Gastroesophageal sphincter (tissue), 4 donors: ENCODE results near the gene FAM236B. TPM values are rescaled to one million over a fixed set of nuclear protein-coding genes. Genes with fewer than 3 reads are reported as not detected.
A peak's percentile ranks its signal among the peaks of the same experiment; 100 is the strongest.
"Not testable (repeated sequence)": the region's sequence is repeated elsewhere in the genome, so short reads cannot be mapped to it uniquely, and the experiment has no call there.

Source experiments
- ATAC-seq: fragments of 150-250 bp; one replicate; pipeline ENCODE4 v1.9.1; 2016; ENCODE audit warnings: mild to moderate bottlenecking, moderate library complexity
- H3K27ac ChIP-seq, 4 donors: fragments of 200-600 bp; sonication (generic) in 3 of 4; 1 replicate in 3 of 4; 2 replicates in 1 of 4; pipeline ENCODE4 v1.5.1; 2016 to 2019
- H3K27me3 ChIP-seq: fragments of 200-600 bp; sonication (generic); one replicate; pipeline ENCODE4 v1.5.1; 2019
- H3K36me3 ChIP-seq, 2 donors: fragments of 200-600 bp; sonication (generic); one replicate each; pipeline ENCODE4 v1.5.1; 2019; ENCODE audit warnings: control low read depth in 1 of 2
- H3K4me1 ChIP-seq, 3 donors: fragments of 200-600 bp; sonication (generic); 1 replicate in 2 of 3; 2 replicates in 1 of 3; pipeline ENCODE4 v1.5.1; 2016 to 2019; ENCODE audit warnings: control low read depth in 2 of 3
- H3K4me3 ChIP-seq, 2 donors: fragments of 200-600 bp; sonication (generic); one replicate each; pipeline ENCODE4 v1.5.1; 2019; ENCODE audit warnings: mild to moderate bottlenecking in 1 of 2, moderate library complexity in 1 of 2
- H3K9me3 ChIP-seq, 3 donors: fragments of 200-600 bp; sonication (generic); one replicate each; pipeline ENCODE4 v1.5.1; 2017 to 2019; ENCODE audit warnings: control low read depth in 2 of 3
- WGBS, 2 donors: methylation state at CpG; one replicate each; pipeline ENCODE4 v1.1.5; 2018; ENCODE audit warnings: low coverage in 1 of 2; 5-methylcytosine and 5-hydroxymethylcytosine counted together
- total RNA-seq, 4 donors: library from RNA; depleted of rRNA; stranded (reverse); fragments of >200 nt; gene quantifications; one replicate each; pipeline ENCODE4 v1.1.0, GENCODE V29; 2016

FAM236B gene
- total RNA-seq: not detected

DNA sequence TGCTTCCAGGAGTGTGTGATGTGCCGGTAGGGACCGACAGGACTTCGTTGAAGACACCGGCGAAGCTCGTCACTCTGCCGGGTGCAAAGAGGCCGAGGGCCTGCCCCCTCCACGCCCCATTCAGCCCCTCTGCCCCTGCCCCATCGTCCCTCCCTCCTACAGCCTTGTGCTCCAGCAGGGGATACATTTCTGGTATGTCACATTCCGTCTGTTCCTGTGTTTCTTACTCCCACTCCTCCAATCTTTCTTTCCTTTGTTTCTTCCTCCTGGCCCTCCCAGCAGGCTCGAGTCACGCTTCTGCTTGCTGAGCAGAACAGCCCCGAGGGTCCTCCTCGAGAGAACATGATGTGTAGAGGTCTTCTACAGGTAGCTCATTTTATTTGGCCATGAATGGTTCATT, at the start of gene FAM236B:
Gene FAM236B (minus strand): TSS at position 101 of the 400 bp plus-strand sequence. CDS start 100 bp downstream, at position 1.
- not testable (repeated sequence) for H3K9me3 ChIP-seq, ATAC-seq

DNA sequence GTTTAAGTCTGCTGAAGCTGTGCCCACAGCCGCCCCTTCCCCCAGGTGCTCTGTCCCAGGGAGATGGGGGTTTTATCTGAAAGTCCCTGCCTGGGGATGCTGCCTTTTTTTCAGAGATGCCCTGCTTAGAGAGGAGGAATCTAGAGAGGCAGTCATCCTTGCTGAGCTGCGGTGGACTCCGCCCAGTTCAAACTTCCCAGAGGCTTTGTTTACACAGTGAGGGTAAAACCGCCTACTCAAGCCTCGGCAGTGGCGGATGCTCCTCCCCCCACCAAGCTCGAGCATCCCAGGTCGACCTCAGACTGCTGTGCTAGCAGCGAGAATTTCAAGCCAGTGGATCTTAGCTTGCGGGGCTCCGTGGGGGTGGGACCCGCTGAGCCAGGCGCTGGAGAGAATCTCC, 48.2 kb upstream of the FAM236B start:
- ATAC-seq: not testable (repeated sequence)

More for the DNA sequence above, at the start of gene FAM236B:
- not testable (repeated sequence) for H3K4me3 ChIP-seq, H3K27me3 ChIP-seq, H3K36me3 ChIP-seq, H3K27ac ChIP-seq, H3K4me1 ChIP-seq
- WGBS, 2 donors: no CpG with 5 or more reads among the region's 15 CpGs

DNA sequence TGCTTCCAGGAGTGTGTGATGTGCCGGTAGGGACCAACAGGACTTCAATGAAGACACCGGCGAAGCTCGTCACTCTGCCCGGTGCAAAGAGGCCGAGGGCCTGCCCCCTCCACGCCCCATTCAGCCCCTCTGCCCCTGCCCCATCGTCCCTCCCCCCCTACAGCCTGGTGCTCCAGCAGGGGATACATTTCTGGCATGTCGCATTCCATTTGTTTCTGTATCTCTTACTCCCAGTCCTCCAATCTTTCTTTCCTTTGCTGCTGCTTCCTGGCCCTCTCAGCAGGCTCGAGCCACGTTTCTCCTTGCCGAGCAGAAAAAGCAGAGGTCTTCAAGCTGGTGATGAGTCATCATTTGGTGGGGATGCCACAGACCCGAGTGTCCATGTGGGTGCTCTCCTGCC, 25.6 kb upstream of the FAM236B start, which contains the start of gene FAM236D:
Gene FAM236D (minus strand): TSS at position 101 of the 400 bp plus-strand sequence. CDS start 100 bp downstream, at position 1.
- H3K9me3 ChIP-seq, H3K36me3 ChIP-seq, ATAC-seq, H3K4me1 ChIP-seq, H3K4me3 ChIP-seq, H3K27ac ChIP-seq, H3K27me3 ChIP-seq: not testable (repeated sequence)
- no CpG with 5 or more reads among the region's 13 CpGs for WGBS, 2 donors

More for the DNA sequence above, 48.2 kb upstream of the FAM236B start:
- H3K4me1 ChIP-seq, H3K4me3 ChIP-seq, H3K9me3 ChIP-seq, H3K36me3 ChIP-seq, H3K27me3 ChIP-seq, H3K27ac ChIP-seq: not testable (repeated sequence)
- no CpG with 5 or more reads among the region's 13 CpGs for WGBS, 2 donors

DNA sequence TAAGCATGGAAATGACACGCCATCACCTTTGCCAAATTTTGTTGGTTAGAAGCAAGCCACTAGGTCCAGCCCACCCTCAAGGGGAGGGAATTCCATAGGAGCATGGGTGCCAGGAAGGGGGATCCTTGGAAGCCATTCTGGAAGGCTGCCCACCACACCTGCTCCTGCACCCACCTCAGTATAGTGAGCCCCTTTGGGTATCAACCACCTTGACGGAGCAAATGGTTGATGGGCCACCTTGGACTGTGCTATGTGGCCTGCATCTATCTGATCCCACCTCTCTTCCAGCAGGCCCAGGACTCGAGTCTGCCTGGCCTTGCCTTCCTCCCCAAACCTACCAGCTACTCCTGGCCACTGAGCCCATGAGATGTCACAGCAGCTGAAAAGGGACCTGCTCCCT, 7.9 kb upstream of the FAM236B start:
- not testable (repeated sequence) for ATAC-seq
- WGBS, 2 donors: no CpG with 5 or more reads among the region's 3 CpGs

DNA sequence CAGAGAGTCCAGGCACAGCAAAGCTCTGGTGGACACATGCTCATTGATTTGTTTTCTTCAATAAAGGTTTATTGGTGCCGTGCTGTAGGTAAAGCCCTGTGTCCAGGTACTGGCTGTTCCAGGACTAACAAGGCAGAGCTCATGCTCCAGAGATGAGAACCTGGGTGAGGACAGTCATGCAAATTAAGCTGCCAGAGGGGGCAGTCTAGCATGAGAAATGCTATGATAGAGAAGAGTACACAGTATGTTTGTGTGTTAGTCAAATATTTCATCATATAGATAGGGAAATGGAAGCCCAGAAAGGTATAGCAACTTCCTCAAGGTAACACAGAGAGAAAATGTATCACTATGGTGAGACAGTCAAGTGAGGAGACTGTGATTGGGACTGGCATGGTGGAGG, 5.7 kb upstream of the FAM236B start:
- H3K9me3 ChIP-seq, H3K36me3 ChIP-seq, H3K4me1 ChIP-seq, H3K27ac ChIP-seq, H3K27me3 ChIP-seq, ATAC-seq, H3K4me3 ChIP-seq: not testable (repeated sequence)
- no CpG with 5 or more reads among the region's 1 CpG for WGBS, 2 donors

More for the DNA sequence above, 7.9 kb upstream of the FAM236B start:
- not testable (repeated sequence) for H3K36me3 ChIP-seq, H3K27ac ChIP-seq, H3K4me1 ChIP-seq, H3K9me3 ChIP-seq, H3K27me3 ChIP-seq, H3K4me3 ChIP-seq

DNA sequence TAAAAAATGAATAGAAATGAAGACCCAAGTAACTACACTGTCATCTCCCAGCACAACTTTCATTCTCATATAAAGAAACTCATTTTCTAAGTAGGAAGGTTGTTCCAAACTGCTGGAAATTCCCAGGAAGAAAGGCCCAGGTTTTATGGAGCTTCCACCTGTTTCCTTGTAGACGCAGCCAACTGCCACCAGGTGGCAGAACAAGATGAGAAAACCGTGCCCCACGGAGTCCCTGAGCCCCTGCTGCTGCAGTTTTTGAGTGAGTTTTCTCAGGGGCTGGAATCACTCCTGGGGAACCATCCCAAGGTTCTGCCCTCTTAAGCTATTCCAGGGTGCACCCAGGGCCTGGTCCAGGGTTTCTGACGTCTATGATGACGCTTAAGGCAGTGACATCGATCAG, 1.5 kb upstream of the FAM236B start:
- H3K4me1 ChIP-seq, H3K36me3 ChIP-seq, H3K27me3 ChIP-seq, H3K4me3 ChIP-seq, ATAC-seq, H3K27ac ChIP-seq, H3K9me3 ChIP-seq: not testable (repeated sequence)
- no CpG with 5 or more reads among the region's 6 CpGs for WGBS, 2 donors

DNA sequence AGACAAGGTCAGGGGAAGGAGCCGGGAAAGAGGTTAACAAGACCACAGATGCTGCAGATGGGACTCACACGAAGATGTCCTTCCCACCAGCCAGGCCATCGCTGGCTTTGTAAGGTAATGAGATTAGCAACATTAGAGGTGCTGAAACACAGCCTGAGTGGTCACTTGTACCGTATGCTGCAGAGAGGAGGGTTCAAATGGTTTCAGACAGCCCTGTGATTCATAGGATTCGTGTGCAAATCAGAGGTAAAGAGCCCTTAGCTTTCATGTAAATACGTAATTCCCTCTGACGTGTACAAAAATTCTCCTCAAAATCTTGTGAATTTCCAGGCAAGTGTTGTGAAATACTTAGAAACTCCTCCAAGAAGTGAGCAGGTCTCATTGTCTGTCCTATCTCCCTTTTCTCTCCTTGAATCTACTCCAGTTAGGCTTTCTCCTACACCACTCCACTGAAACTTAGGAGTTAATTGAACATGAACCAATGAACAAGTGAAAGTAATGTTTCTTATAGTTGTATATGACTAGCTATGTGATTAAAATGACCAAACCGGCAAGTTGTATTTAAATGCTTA, 991 bp upstream of the FAM236B start:
- H3K27me3 ChIP-seq, H3K36me3 ChIP-seq, H3K9me3 ChIP-seq, ATAC-seq, H3K27ac ChIP-seq, H3K4me1 ChIP-seq, H3K4me3 ChIP-seq: not testable (repeated sequence)
- WGBS, 2 donors: no CpG with 5 or more reads among the region's 8 CpGs

DNA sequence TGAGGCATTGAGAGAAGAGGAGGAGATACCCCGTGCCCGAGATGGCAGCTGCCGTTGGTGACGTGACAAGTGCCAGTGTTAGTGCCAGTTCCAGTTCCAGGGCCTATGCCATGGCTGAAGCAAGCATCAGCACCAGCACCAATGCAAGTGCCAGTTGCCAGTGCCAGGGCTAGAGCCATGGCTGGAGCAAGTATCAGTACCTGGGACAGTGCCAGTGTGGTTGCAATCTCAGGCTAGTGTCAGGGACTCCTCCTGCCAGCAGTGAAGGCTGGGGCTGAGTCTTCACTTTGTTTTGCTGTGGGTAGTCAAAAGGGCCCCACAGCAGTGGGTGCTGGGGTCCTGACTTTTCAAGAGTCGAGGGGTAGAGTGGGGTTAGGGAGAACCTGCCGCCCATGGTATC, 4.3 kb downstream of the FAM236B start:
- H3K27ac ChIP-seq, H3K4me1 ChIP-seq, H3K9me3 ChIP-seq, H3K4me3 ChIP-seq, H3K36me3 ChIP-seq, ATAC-seq, H3K27me3 ChIP-seq: not testable (repeated sequence)
- no CpG with 5 or more reads among the region's 6 CpGs for WGBS, 2 donors

DNA sequence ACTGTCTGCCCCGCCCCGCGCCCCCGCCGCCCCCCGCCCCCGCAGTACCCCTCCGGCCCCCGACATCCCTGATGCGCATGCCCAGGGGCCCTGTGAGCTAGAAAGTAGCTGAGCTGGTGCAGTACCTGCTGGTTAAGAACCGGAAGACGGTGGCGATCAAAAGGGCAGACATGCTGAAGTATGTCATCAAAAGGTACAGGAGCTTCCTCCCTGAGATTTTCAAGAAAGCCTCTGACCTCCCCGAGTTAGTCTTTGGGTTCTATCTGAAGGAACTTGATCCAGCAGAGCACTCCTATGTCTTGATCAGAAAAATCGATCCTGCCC, 5.0 kb downstream of the FAM236B start:
- not testable (repeated sequence) for H3K4me3 ChIP-seq, H3K36me3 ChIP-seq, H3K27ac ChIP-seq, H3K27me3 ChIP-seq, ATAC-seq, H3K4me1 ChIP-seq, H3K9me3 ChIP-seq
- no CpG with 5 or more reads among the region's 15 CpGs for WGBS, 2 donors

DNA sequence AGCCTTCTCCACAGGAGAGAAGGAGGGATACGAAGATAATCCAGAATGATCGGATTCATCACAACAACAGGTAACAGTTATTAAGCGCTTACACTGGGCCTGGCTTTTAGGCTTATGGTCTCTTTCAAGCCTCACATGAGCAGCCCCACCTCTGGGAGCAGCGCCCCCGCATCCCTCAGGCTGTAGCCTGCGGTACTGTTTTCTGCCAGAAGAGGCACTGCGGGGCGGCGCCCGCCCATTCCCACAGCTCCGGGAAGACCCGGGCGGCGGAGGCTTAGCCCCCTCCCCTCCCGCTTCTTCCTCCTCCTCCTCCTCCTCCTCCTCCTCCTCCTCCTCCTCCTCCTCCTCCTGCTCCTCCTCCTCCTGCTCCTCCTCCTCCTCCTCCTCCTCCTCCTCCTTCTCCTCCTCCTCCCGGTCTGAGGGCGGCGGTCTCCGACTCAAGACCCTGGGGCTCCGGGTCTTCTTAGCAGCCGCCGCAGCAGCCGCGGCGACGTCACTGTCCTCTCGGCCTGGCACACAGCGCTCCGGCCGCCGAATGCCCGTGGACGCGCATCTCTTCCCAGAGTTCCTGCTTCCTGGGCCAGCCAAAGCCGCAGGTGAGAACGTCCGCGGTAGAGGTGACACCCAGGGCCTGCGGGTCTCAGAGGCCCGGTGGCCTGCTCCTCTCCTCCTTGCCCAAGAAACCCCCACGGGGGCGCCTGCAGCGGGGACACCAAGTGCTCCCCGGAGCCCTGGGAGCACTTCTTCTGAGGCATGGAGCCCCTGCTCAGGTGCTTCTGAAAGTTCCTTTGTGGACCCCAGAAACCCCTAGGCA, 5.6 kb downstream of the FAM236B start, which contains the start of gene DMRTC1B:
Gene DMRTC1B (plus strand): TSS at position 238 of the 814 bp plus-strand sequence. CDS start 68,246 bp downstream, outside the sequence.
- not testable (repeated sequence) for H3K4me3 ChIP-seq, H3K9me3 ChIP-seq, H3K27ac ChIP-seq, H3K36me3 ChIP-seq, H3K27me3 ChIP-seq, H3K4me1 ChIP-seq
- peak; percentile 66 for ATAC-seq
- WGBS, 2 donors: no CpG with 5 or more reads among the region's 44 CpGs

DNA sequence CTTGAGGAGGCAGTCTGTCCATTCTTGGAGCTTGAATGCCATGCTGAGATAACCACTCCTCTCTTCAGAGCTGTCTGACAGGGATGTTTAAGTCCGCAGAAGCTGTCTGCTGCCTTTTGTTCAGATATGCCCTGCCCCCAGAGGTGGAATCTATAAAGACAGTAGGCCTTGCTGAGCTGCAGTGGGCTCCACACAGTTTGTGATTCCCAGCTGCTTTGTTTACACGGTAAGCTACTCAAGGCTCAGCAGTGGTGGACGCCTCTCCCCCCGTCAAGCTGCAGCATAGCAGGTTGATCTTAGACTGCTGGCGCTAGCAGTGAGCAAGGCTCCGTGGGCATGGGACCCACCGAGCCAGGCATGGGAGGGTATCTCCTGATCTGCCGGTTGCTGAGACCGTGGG, 22.0 kb downstream of the FAM236B start:
- H3K4me1 ChIP-seq, H3K9me3 ChIP-seq, H3K27me3 ChIP-seq, H3K36me3 ChIP-seq, H3K27ac ChIP-seq, H3K4me3 ChIP-seq, ATAC-seq: not testable (repeated sequence)
- WGBS, 2 donors: no CpG with 5 or more reads among the region's 9 CpGs

DNA sequence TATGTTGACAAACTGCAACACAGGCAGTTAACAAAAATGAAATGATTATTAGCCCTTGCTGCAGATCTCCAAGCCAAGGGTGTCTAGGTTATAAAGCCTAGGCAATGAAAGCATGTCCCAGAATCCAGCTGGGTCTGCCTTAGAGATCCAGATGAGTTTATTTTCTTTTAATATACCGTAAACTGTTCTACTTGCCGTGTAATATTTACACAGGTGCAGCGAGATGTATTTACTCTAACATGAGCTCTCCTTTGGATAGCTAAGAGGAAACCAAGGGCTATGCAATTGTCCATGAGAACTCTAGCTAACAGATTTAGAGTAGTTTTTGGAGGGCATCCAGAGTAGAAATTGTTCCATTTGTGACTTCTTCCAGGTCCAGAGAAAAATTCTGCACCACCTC, 33.9 kb downstream of the FAM236B start:
- H3K4me1 ChIP-seq, H3K4me3 ChIP-seq, ATAC-seq, H3K9me3 ChIP-seq, H3K27me3 ChIP-seq, H3K27ac ChIP-seq, H3K36me3 ChIP-seq: not testable (repeated sequence)
- no CpG with 5 or more reads among the region's 3 CpGs for WGBS, 2 donors

DNA sequence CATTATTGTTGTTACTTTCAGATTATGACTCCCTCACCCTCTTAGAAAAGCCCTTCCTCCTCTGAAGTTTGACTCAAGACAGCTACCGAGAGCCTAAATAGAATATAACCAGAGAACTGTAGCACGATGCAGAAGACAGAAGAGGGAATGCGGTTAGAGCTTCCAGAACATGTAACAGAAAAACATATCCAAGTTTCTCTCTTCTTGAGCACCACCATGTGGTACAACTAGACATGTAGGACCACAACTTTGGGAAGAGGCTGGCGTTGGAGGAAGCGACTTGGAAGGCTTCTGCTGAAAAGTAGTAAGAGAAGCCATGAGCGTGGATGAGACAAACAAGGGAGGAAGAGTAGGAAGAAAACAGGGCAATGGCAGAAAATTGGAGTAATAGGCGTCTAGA, 36.9 kb downstream of the FAM236B start:
- H3K4me1 ChIP-seq, H3K36me3 ChIP-seq, H3K27ac ChIP-seq, H3K9me3 ChIP-seq, H3K27me3 ChIP-seq, H3K4me3 ChIP-seq, ATAC-seq: not testable (repeated sequence)
- WGBS, 2 donors: no CpG with 5 or more reads among the region's 7 CpGs
